GM19455 (cell line): ENCODE results near the gene HNRNPD.
"Not testable (repeated sequence)": the region's sequence is repeated elsewhere in the genome, so short reads cannot be mapped to it uniquely, and the experiment has no call there.

Experiments
- ATAC-seq: cut with Tn5 transposase; IDR thresholded peaks from one replicate; pipeline ENCODE4 v1.9.1; 2021; ENCODE audit not compliant: unreplicated experiment

Gene HNRNPD

DNA sequence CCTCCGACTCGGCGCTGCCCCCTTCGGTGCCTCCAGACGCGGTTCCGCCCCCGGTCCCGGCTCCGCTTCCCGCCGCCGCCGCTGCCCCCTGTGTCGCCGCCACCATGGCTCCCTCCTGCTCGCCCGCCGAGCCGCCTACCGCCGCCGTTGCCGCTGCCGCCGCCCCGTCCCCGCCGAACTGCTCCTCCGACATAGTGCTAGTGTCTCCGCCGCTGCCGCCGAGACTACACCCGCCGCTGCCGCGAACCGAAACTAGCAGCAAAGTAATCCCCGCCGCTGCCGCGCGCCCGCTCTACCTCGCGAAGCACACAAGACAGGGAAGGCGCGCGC lies 340 bp downstream of the HNRNPD start:
- peak; percentile 20 for ATAC-seq

DNA sequence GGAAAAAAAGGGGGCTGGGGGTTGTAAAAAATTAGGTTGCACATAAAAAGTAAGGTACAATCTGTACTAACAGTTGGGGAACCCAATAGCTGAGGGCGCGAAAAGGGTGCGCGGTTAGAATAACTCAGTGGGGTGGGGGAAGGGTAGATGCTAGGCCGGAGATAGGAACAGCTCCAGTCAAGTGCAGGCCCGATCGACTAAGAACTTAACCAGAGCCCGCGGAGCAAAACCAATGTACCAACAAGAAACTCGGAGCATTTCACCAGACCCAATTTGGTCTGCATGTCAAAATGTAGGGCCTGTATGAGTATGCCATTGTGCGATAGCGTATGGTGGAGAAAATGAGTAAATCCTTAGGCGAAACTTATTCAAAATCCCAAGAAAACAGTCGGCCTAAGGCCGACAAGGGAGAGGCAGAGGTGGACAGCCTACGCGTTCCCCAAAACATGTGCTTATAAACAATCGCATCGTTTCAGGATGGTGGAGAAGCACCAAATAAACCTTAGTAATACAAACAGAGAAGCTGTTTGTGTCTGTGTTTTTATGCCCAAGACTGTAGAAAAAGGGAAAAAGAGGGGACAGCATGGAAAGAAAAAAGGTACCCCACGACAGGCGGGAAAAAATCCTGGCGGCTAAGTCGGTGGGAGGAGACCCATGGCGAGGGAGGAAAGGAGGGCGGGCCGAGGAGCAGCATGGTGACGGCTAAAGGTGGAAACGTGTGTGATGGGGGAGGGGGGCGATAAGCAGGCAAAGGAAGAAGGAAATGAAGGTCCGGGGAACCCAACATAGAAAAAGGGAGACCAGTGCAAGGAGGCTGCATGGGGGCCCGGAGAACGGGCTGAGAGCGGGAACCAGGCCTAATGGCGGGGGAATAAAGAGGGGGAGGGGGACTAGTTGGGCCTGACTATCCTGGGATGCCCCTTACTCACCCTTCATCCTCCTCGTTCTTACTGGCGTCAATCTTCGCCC lies 990 bp downstream of the HNRNPD start:
- ATAC-seq, result no peak

DNA sequence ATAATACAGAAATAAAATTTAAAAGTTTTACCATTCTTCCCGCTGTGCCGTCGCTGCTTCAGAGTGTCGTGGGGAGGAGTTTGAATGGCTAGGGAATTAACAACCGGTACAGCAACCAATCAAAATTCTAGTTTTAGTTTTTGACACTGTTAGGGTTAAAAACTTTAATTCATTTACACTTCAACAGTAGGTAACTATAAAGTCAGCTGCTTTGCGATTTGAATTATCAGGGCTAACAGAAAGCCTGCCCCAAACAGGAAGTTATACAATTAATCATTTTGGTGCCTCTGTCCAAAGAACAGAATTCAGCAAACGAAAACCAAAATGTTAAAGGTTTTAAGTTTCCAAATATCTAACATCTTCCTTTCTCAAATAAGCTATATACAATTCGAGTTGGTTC lies 2.3 kb downstream of the HNRNPD start:
- ATAC-seq, result no peak

DNA sequence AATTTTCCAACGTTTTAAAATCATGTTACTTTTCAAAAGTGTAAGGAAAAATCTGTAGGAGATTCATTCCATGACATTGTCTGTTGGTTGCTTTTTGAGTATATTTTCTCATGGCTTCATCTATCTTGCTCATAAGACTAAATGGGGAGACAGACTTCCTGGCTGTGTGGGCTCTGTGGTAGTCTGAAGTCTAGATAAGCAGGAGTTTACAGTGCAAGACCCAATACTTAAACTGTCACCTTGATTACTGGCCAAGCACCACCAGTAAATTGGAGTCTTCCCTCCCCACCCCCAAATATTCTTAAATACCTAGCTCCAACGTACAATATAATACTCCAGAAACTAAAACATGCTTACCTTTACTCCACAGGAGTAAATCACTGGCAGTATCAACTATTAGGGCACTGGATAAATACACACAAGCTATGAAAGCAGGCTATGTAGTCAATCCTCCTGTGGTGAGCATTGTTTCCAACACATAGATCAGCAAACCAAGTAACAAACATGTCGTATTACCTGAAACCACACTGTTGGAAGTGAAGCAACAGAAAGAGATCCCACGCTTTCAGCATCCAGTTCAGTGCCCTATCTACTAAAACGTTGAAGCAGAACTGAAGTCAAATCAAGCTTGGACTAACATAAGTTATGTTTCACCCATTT lies 6.2 kb downstream of the HNRNPD start:
- ATAC-seq, result no peak

DNA sequence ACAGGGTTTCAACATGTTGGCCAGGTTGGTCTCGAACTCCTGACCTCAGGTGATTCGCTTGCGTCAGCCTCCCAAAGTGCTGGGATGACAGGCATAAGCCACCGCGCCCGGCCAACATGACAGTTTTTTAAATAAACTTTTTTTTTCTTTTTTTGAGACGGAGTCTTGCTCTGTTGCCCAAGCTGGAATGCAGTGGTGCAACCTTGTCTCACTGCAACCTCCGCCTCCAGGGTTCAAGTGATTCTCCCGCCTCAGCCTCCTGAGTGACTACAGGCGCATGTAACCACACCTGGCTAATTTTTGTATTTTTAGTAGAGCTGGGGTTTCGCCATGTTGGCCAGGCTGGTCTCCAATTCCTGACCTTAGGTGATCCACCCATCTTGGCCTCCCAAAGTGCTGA lies 7.4 kb downstream of the HNRNPD start:
- not testable (repeated sequence) for ATAC-seq

DNA sequence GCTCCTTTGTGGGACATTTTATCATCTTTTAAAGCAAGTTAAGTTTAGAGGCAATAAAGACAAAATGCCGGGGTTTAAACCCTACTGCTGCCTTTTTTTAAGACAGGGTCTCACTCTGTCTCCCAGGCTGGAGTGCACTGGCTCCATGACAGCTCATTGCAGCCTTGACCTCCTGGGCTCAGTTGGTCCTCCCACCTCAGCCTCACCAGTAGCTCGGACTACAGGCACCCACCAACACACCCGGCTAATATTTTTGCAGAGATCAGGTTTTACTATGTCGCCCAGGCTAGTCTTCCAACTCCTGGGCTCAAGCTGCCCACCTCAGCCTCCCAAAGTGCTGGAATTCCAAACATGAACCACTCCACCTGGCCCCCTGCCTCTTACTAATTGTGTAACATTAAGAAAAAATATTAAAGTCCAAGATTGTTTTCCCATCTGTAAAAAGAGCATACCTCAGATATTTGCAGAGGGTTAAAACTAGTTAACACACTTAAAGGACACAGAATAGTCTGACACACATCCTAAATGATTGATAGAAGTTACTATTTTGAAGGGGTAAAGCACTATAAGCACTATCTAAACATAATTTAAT lies 9.8 kb downstream of the HNRNPD start:
- ATAC-seq, result no peak

DNA sequence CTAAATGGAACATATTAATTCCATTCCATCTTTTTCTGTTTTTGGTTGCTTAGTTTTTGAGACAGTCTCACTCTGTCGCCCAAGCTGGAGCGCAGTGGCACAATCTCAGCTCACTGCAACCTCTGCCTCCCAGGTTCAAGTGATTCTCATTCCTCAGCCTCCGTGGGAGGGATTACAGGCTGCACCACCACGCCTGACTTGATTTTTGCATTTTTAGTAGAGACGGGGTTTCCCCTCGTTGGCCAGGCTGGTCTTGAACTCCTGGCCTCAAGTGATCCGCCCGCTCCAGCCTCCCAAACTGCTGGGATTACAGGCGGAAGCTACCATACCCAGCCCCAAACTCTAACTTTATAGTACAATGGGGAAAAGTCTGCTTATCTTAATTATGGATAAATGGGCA lies 11.2 kb downstream of the HNRNPD start:
- no peak for ATAC-seq

DNA sequence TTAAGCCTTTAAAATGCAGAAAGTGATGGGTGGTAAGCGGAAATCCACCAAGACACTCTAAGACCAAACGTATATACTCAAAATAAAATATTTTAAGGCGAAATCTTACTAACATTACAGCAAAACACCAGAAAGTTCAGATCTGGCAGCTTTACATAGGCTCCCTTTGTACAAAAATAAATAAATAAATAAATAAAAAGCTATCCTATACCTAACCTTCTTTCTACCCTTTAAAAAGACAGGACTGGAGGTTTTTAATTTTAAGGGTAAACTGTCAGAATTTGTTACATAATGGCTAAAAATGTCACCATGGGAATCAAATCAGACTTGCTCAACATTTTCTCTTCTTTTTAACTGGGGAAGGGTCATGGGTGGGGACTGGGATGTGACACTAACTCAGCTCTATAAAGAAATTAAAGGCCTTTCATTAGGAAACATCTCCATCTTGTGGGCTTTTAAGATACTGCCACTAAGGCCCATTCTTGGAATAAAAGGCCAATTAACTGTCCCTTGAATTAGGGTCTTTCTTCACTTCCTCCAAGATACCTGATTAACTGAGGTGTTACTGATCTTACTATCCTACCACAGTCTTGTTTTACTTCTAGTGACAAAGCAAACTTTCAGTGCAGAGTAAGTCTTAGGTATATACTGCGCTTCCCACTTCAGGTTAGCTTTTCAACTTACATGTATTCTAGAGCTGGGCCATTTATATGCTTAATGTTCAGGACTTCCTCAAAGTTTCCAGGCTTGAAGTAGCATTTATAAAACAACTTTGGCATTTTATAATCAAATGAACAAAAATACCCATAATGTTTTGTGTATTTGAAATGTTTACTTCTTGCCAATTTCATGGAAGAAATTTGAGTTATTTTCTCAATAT lies 13.3 kb downstream of the HNRNPD start:
- no peak for ATAC-seq

DNA sequence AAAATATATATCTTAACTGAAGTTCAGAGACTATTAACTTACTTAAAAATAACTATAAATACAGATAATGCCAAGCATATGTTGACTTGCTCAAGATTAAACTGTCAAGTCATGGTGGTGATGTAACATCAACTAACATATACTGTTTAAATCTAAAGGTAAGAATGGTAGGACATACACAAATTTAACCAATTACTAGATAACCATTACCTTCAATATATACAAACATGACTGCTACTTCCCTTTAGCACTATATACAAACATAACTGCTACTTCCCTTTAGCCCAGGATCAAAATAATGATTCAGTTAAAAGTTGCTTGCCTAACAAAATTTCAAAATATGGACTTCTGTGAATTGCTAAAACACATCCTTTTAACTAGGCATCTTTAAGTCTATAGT lies 14.9 kb downstream of the HNRNPD start:
- no peak for ATAC-seq

DNA sequence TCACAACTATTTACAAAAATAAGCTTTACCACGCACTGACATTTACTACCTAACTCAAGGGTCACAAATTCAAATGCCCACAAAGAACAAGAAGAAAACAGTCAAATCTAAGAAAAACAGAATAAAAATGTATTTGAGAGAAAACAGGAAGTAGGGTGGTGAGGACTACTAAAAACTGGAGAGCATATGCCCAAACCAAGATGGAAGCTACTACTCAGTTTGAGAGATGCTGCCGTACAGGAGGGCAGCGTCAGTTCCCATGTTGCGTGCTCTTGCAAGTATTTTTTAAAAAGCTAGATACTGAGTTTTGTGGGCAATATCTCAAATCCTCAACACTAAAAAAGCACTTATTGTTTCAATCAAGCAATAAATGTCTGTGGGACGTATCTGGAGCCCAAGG lies 16.2 kb downstream of the HNRNPD start:
- ATAC-seq, result no peak

DNA sequence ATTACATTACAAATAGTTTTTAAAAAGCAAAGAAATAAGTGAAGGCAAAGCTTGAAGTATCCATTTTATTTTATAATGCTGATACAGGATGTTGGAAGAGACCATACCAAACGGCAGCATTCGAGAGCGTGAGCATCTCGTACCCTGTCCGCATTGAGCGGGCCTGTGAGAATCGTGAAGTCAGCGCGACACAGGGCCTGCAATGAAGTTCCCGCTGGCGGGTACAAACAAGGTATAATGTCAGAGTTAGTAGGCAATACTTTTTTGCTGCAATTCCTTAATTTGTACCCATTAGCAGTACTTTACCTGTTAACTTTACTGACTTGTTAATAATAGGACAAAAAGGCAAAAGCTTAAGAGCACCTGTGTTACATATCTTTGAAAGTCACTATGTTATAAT lies 19.0 kb downstream of the HNRNPD start:
- ATAC-seq, result no peak

DNA sequence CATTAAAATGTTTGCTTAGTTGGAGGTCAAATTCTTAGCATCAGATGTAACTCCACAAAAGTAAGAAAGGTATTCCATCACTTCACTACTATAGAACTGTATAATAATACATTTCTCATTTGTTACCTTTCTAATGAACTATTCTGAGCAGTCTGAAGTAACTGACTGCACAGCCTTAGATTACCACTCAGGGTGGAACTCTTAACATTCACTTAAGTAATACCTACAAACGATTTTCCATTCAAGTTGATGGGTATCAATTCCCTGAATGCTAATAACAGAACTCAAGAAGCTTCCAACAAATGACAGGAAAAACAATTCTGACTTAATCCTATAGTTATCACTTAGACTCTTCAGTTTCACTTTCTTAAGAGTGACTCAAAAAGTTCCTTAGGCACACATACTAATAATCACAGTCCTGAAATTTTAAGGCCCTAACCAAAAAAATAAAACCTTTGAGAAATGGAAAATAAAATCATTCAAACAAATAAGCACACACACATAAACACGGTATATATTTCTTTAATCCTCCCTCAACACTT lies 20.9 kb downstream of the HNRNPD start:
- ATAC-seq, result no peak

DNA sequence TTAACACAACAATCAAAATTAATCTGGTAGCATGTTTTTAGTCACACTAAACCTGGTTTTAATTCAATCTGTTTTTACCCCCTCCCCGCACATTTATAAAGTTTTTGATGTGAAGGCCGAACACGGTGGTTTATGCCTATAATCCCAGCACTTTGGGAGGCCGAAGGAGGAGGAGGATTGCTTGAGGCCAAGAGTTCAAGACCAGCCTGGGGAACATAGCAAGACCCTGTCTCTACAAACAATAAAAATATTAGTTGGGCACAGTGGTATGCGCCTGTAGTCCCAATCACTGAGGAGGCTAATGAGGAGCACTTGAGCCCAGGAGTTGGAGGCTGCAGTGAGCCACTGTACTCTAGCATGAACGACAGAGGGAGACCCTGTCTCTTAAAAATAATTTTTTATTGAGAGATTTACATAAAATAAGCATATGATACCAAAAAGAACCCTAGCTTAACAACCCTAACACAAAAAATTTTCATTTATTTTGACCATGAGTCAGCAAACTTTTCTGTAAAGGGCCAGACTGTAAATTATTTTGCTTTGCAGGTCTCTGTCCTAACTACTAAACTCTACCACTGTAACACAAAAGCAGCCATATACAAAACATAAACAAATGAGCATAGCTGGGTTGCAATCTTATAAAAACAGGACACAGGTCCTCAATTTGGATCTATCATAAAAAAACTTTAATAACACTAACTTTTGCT lies 21.5 kb downstream of the HNRNPD start:
- no peak for ATAC-seq

DNA sequence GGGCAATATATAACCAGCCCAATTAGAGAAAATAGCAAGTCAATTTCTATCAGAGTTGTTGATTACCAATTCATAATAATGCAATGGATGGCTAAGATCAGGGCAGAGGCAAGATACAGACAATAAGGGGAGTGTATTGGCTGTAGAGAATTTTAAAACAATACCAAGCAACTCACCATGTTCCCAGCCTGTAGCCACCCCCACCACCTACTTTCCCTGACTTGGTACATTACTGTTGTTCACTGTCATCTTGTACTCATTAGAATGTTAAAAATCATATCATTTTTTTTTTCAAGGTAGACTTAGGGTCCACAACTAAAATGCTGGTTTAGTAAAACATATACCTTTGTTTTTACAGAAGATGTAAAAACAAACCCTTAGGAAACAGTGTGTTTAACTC lies 27.7 kb downstream of the HNRNPD start:
- ATAC-seq, result no peak

DNA sequence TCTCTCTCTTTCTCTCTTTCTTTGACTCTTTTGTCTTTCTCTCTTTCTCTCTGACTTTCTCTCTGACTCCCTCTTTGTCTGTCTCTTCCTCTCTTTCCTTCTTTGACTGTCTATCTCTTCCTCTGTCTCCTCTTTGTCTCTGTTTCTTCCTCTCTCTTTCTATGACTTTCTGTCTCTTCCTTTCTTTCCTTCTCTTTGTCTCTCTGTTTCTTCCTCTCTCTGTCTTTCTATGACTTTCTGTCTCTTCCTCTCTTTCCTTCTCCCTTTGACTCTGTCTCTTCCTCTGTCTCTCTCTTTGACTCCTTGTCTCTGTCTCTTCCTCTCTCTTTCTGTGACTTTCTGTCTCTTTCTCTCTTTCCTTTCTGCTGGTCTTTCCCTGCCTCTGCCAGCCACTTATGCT lies 38.7 kb downstream of the HNRNPD start:
- ATAC-seq, result no peak

DNA sequence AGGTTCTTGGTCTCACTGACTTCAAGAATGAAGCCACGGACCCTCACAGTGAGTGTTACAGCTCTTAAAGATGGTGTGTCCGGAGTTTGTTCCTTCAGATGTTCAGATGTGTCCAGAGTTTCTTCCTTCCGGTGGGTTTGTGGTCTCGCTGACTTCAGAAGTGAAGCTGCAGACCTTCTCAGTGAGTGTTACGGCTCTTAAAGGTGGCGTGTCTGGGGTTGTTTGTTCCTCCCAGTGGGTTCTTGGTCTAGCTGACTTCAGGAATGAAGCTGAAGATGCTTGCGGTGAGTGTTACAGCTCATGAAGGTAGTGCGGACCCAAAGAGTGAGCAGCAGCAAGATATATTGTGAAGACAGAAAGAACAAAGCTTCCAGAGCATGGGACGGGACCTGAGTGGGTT lies 40.1 kb downstream of the HNRNPD start:
- ATAC-seq, result not testable (repeated sequence)

DNA sequence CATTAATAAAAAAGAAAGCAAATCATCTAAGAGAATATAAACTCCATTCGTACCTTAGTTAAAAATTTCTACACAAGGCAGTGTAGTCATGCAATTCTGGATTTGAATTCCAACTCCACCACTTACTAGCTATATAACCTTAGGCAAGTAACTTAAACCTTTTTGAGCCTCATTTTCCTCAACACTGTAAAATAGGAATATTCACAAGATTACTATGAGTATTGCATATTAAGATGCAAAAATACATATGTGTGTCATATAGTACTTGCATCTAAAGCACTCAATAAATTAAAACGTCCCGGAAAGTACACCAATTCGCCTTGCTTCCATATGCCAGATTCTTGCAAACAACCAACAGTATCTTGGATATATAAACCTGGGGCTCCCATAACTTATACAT lies 42.0 kb downstream of the HNRNPD start:
- ATAC-seq, result no peak

DNA sequence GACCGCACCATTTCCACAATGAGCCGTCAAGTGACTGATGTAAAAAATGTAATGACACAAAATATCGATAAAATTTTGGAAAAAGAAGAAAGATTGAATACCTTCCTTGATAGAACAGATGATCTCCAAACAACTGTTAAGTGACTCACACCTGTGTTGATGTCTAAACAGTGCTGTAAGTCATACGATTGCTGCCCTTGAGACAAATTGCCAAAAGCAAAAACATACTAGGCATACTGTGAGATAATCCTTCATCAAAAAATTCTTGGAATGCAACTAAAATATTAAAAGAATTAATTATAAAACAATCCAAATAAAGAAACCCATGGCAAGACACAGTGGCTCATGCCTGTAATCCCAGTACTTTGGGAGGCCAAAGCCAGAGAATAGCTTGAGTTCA lies 53.4 kb downstream of the HNRNPD start:
- no peak for ATAC-seq

DNA sequence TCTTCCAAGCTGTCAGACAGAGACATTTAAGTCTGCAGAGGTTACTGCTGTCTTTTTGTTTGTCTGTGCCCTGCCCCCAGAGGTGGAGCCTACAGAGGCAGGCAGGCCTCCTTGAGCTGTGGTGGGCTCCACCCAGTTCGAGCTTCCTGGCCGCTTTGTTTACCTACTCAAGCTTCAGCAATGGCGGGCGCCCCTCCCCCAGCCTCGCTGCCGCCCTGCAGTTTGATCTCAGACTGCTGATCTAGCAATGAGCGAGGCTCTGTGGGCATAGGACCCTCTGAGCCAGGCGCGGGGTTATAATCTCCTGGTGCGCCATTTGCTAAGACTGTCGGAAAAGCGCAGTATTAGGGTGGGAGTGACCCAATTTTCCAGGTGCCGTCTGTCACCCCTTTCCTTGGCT lies 70.7 kb downstream of the HNRNPD start:
- ATAC-seq, result not testable (repeated sequence)
